Ovary (tissue), 3 donors: ENCODE results near the gene C17orf100.

ENCODE experiments used
- EP300 ChIP-seq: sonication (generic); formaldehyde crosslinking; IDR thresholded peaks from one replicate; pipeline ENCODE4 v1.6.1; 2017; ENCODE audit warnings: antibody characterized with exemption
- POLR2A ChIP-seq: fragments of 450-650 bp; IDR thresholded peaks from one replicate; pipeline ENCODE4 v1.6.1; 2017; ENCODE audit warnings: antibody characterized with exemption, mild to moderate bottlenecking, moderate library complexity
- TF ChIP-seq, protein P1 (sequence below), 3 donors: fragments of 450-650 bp in 2 of 3; fragments of 200-600 bp in 1 of 3; IDR thresholded peaks; one replicate each; pipeline versions ENCODE4 v1.5.1 to v1.8.0; 2016 to 2022; ENCODE audit warnings: antibody characterized with exemption in 3 of 3, mild to moderate bottlenecking in 1 of 3
- donor health status: DM: no; HTN: no; CAD: no.

DNA sequence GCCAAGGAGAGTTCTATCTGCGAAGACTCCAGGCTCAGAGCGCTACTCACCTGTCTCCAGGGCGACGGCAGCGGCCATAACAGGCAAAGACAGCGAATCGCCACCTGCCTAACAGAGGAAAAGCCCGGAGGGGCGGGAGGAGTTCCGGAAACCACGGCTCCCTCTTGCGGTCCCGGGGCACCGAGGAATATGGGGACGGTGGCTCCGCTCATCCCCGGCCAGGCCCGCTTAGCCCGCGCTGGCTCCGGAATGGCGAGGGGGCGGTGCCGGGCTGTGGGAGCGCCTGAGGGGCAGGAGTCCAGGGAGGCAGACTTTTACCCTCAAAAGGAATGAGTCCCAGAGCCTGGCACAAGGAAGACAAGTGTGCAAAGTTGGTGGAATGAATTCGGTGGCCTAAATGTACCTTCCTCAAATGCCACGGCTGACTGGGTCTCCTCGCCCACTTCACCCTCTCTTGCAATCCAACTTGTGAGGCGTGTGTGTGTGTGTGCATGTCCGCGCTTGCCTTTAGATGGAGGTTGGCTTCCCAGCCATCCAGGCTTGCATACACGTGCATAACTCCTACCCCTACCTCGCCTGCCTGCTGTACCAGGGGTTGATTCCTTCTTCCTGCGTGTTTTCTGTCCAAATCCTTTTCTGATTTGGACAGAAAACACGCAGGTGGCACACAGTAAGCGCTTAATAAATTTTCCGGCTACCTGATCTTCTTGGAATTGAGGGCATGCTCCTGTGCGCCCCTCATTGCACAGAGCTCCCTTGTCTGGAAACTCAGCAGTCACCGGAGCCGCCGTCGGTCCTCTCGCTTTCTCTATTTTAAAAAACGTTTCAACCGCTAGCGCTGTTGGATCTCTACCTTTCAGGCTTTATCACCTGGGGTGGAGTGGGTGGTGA, 3.5 kb downstream of the C17orf100 start:
- TF ChIP-seq, protein P1, sequence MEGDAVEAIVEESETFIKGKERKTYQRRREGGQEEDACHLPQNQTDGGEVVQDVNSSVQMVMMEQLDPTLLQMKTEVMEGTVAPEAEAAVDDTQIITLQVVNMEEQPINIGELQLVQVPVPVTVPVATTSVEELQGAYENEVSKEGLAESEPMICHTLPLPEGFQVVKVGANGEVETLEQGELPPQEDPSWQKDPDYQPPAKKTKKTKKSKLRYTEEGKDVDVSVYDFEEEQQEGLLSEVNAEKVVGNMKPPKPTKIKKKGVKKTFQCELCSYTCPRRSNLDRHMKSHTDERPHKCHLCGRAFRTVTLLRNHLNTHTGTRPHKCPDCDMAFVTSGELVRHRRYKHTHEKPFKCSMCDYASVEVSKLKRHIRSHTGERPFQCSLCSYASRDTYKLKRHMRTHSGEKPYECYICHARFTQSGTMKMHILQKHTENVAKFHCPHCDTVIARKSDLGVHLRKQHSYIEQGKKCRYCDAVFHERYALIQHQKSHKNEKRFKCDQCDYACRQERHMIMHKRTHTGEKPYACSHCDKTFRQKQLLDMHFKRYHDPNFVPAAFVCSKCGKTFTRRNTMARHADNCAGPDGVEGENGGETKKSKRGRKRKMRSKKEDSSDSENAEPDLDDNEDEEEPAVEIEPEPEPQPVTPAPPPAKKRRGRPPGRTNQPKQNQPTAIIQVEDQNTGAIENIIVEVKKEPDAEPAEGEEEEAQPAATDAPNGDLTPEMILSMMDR (IDR thresholded peaks at IDR 0.05): no peak
- TF ChIP-seq POLR2A (no peak), EP300 (no peak)
